RWPE1 (cell line): ENCODE results near the gene ZG16.
"Not testable (repeated sequence)": the region's sequence is repeated elsewhere in the genome, so short reads cannot be mapped to it uniquely, and the experiment has no call there.

Experiments
- CTCF ChIA-PET: fragments of 350-600 bp; sonication (Branson Sonifier 250); formaldehyde crosslinking; extraction: SDS; loops from one replicate; lab custom pipeline; 2021; lab: Yijun Ruan, JAX
- POLR2A ChIA-PET: fragments of 400-600 bp; formaldehyde crosslinking; extraction: SDS; loops from one replicate; lab custom pipeline; 2020; ENCODE audit warnings: antibody characterized with exemption; ENCODE audit not compliant: low non-redundant PET; lab: Yijun Ruan, JAX
- DNase-seq: peaks from one replicate; pipeline ENCODE4 v3.0.0; 2012; ENCODE audit warnings: low spot score
- H3K27ac ChIP-seq: fragments of 450-650 bp; 2 replicates; pipeline ENCODE4 v1.5.1; 2017
- TF ChIP-seq, protein P1 (sequence below): fragments of 450-650 bp; conservative IDR thresholded peaks from 2 replicates; pipeline ENCODE4 v1.5.1; 2017; ENCODE audit warnings: low read depth, mild to moderate bottlenecking

Gene ZG16

DNA sequence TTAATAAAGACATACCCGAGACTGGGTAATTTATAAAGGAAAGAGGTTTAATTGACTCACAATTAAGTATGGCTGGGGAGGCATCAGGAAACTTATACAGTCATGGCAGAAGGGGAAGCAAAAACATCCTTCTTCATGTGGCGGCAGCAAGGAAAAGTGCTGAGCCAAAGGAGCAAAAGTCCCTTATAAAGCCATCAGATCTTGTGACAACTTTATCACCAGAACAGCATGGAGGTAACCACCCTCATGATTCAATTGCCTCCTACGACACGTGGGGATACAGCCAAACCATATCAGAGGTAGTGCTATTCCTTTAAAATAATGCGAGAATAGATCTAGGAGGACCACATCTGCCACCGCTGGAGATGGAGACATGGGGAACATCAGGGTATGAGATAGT, 41.3 kb upstream of the ZG16 start:
- H3K27ac ChIP-seq, result no peak overlapping the region
- TF ChIP-seq, protein P1, sequence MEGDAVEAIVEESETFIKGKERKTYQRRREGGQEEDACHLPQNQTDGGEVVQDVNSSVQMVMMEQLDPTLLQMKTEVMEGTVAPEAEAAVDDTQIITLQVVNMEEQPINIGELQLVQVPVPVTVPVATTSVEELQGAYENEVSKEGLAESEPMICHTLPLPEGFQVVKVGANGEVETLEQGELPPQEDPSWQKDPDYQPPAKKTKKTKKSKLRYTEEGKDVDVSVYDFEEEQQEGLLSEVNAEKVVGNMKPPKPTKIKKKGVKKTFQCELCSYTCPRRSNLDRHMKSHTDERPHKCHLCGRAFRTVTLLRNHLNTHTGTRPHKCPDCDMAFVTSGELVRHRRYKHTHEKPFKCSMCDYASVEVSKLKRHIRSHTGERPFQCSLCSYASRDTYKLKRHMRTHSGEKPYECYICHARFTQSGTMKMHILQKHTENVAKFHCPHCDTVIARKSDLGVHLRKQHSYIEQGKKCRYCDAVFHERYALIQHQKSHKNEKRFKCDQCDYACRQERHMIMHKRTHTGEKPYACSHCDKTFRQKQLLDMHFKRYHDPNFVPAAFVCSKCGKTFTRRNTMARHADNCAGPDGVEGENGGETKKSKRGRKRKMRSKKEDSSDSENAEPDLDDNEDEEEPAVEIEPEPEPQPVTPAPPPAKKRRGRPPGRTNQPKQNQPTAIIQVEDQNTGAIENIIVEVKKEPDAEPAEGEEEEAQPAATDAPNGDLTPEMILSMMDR, result no peak
- CTCF ChIA-PET, result no interaction called here
- POLR2A ChIA-PET, result no interaction called here
- no peak for DNase-seq

DNA sequence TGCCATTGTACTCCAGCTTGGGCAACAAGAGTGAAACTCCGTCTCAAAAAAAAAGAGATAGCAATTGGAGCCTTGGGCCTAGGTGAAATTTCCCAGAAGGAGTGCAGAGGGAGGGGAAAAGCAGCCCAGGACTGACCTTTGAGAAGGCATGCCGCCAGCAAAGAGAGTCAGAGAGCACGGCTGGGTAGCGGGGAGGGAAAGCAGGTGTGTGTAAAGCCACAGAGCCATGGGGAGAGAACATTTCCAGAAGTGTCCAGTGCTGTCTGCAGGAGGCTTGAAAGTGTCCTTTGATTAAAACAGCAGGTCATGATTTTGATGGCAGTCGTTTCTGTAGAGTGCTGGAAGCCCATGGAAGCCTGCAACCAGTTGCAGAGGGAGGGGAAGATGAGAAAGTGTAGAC, 40.3 kb upstream of the ZG16 start:
- CTCF ChIA-PET, result no interaction called here
- no peak for DNase-seq
- POLR2A ChIA-PET, result no interaction called here
- TF ChIP-seq, protein P1, result no peak
- no peak overlapping the region for H3K27ac ChIP-seq

DNA sequence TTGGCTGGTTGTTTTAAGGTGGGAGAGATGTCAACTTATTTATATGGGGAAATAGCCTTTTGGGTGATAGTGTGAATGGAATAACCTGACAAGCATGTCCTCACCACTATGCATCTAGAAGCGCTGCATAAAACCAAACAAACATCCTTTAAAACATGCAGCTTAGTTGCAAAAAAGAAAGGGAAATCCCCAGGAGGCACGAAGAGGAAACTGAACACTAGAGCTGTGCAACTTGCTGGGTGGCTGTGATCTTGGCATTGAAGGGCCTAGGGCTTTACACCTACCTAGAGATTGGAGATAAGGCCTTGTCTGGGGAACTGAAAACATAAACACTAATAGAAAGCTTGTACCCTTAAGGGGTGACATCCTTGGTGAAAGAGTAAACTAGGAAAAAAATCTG, 39.5 kb upstream of the ZG16 start:
- ChIA-PET CTCF (no interaction called here), POLR2A (no interaction called here)
- TF ChIP-seq, protein P1, result no peak
- no peak overlapping the region for H3K27ac ChIP-seq
- no peak for DNase-seq

DNA sequence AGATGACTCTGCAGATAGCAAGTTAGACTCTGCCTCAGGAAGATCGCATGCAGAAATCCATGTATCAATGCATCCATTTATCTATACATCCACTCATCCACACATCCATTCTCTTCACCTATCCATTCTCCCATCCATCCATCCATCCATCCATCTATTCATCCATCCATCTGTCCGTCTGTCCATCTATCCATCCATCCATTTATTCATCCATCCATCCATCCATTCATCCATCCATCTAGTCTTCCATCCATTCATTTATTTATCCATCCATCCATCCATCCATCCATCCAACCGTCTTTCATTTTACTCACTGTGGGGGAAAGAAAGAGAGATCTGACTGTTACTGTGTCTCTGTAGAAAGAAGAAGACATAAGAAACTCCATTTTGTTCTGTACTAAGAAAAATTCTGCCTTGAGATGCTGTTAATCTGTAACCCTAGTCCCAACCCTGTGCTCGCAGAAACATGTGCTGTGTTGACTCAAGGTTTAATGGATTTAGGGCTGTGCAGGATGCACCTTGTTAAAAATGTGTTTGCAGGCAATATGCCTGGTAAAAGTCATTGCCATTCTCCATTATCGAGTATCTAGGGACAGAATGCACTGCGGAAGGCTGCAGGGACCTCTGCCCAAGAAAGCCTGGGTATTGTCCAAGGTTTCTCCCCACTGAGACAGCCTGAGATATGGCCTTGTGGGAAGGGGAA, 38.0 kb upstream of the ZG16 start:
- CTCF ChIA-PET, result interaction anchor here (0.6 to 1.2 kb wide), 2 partner anchors 11 to 715 kb away, joined by 3 to 5 read pairs; no protein-coding TSS in a partner anchor

DNA sequence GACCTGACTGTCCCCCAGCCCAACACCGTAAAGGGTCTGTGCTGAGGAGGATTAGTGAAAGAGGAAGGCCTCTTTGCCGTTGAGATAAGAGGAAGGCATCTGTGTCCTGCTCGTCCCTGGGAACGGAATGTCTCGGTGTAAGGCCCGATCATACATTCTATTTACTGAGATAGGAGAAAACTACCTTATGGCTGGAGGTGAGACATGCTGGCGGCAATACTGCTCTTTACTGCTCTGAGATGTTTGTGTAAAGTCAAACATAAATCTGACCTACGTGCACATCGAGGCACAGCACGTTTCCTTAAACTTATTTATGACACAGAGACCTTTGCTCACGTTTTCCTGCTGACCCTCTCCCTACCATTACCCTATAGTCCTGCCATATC, 37.4 kb upstream of the ZG16 start:
- POLR2A ChIA-PET, DNase-seq, H3K27ac ChIP-seq, CTCF ChIA-PET: not testable (repeated sequence)

More for the DNA sequence above, 38.0 kb upstream of the ZG16 start:
- H3K27ac ChIP-seq, POLR2A ChIA-PET, DNase-seq: not testable (repeated sequence)

DNA sequence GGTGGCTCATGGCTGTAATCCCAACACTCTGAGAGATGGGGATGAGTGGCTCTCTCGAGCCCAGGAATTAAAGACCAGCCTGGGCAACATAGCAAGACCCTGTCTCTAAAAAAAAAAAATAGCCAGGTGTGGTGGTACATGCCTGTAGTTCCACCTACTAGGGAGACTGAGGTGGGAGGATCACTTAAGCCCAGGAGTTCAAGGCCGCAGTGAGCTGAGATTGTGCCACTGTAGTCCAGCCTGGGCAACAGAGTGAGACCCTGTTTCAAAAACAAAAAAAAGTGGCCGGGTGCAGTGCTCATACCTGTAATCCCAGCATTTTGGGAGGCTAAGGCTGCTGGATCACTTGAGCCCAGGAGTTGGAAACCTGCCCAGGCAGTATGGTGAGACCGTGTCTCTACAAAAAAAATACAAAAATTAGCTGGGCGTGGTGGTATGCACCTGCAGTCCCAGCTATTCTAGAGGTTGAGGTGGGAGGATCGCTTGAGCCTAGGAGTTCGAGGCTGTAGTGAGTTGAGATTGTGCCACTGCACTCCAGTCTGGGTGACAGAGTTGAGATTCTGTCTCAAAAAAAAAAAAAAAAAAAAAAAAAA, 35.3 kb upstream of the ZG16 start:
- ChIA-PET CTCF (interaction anchor here (0.9 kb wide), 1 partner anchor 12 kb away, joined by 3 read pairs; no protein-coding TSS in a partner anchor), POLR2A (no interaction called here)
- no peak for DNase-seq
- H3K27ac ChIP-seq, result no peak overlapping the region
- TF ChIP-seq, protein P1, result no peak

DNA sequence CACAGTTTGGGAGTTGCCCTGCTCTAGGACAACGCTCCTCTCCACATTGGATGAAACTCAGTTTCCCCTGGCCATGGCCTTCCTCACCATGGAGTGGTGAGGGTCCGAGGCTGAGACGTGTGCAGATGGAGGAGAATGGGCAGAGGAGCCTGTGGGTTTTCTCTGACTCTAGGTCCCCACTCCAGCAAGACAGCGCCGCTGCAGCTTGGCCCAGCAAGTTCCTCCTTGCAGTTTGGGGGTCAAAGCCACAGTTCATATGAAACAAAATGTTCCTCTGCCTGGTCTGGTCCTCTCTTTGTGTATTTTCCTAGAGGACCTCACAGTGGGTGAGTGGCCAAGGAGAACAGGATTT, 34.6 kb upstream of the ZG16 start:
- CTCF ChIA-PET, result interaction anchor here (0.9 kb wide), 1 partner anchor 12 kb away, joined by 3 read pairs; no protein-coding TSS in a partner anchor
- H3K27ac ChIP-seq, result no peak overlapping the region
- POLR2A ChIA-PET, result no interaction called here

More for the DNA sequence above, 34.6 kb upstream of the ZG16 start:
- TF ChIP-seq, protein P1, result no peak
- no peak for DNase-seq
